ENCODE results near the gene ANKHD1.
"Not testable (repeated sequence)": the region's sequence is repeated elsewhere in the genome, so short reads cannot be mapped to it uniquely, and the experiment has no call there.

ANKHD1 gene

GRCh38 chr5:140576776-140577201, 175.2 kb downstream of the ANKHD1 start:
- H3K4me1 ChIP-seq (ENCODE audit: insufficient read depth, poor library complexity, severe bottlenecking) = no peaks in the 10 kb centered on the region
- no peaks in the 10 kb centered on the region for H3K9me3 ChIP-seq (ENCODE audit: severe bottlenecking)
- no peak overlapping the region for H3K27ac ChIP-seq (ENCODE audit: poor library complexity, severe bottlenecking)
- H3K36me3 ChIP-seq (ENCODE audit: low read depth) = no peaks in the 10 kb centered on the region
- H3K27me3 ChIP-seq (ENCODE audit: insufficient read depth, poor library complexity, severe bottlenecking) = no peaks in the 10 kb centered on the region
- TF ChIP-seq CTCF (IDR thresholded peaks at IDR 0.05; ENCODE audit: poor library complexity, severe bottlenecking) = no peak
- H3K4me3 ChIP-seq (ENCODE audit: severe bottlenecking) = no peak overlapping the region
- ATAC-seq (ENCODE audit: low read depth) (peak; percentile 48; the same call in 1 of the 3 replicates), DNase-seq (ENCODE audit: low spot score) (no peak)

GRCh38 chr5:140579188-140579747, 177.6 kb downstream of the ANKHD1 start:
- H3K27me3 ChIP-seq (ENCODE audit: insufficient read depth, poor library complexity, severe bottlenecking); H3K27ac ChIP-seq (ENCODE audit: poor library complexity, severe bottlenecking); H3K4me1 ChIP-seq (ENCODE audit: insufficient read depth, poor library complexity, severe bottlenecking); H3K4me3 ChIP-seq (ENCODE audit: severe bottlenecking); H3K9me3 ChIP-seq (ENCODE audit: severe bottlenecking); H3K36me3 ChIP-seq (ENCODE audit: low read depth); ATAC-seq (ENCODE audit: low read depth); DNase-seq (ENCODE audit: low spot score): not testable (repeated sequence)

- DNase-seq (ENCODE audit: low spot score) (no peak), ATAC-seq (ENCODE audit: low read depth) (no peak)
- no peak for TF ChIP-seq CTCF (IDR thresholded peaks at IDR 0.05; ENCODE audit: poor library complexity, severe bottlenecking)
- H3K27me3 ChIP-seq (ENCODE audit: insufficient read depth, poor library complexity, severe bottlenecking) = no peaks in the 10 kb centered on the region
- H3K27ac ChIP-seq (ENCODE audit: poor library complexity, severe bottlenecking) = no peak overlapping the region
- no peaks in the 10 kb centered on the region for H3K36me3 ChIP-seq (ENCODE audit: low read depth)
- no peaks in the 10 kb centered on the region for H3K9me3 ChIP-seq (ENCODE audit: severe bottlenecking)
- H3K4me1 ChIP-seq (ENCODE audit: insufficient read depth, poor library complexity, severe bottlenecking) = peaks cover 11% of the 10 kb centered on the region
- no peak overlapping the region for H3K4me3 ChIP-seq (ENCODE audit: severe bottlenecking)
These were observed 185.9 kb downstream of the ANKHD1 start for GRCh38 chr5:140587495-140587894.

GRCh38 chr5:140588311-140589070, 186.9 kb downstream of the ANKHD1 start:
- ATAC-seq (ENCODE audit: low read depth) (no peak), DNase-seq (ENCODE audit: low spot score) (no peak)
- Histone ChIP-seq H3K27ac (ENCODE audit: poor library complexity, severe bottlenecking) (no peak overlapping the region), H3K9me3 (ENCODE audit: severe bottlenecking) (no peaks in the 10 kb centered on the region), H3K36me3 (ENCODE audit: low read depth) (no peaks in the 10 kb centered on the region), H3K4me1 (ENCODE audit: insufficient read depth, poor library complexity, severe bottlenecking) (peaks cover 16% of the 10 kb centered on the region), H3K4me3 (ENCODE audit: severe bottlenecking) (no peak overlapping the region), H3K27me3 (ENCODE audit: insufficient read depth, poor library complexity, severe bottlenecking) (no peaks in the 10 kb centered on the region)
- no peak for TF ChIP-seq CTCF (IDR thresholded peaks at IDR 0.05; ENCODE audit: poor library complexity, severe bottlenecking)
